ENCODE measurements around the gene CCDC138.

The CCDC138 gene

GRCh38 chr2:108896741-108897140 lies 110.2 kb downstream of the CCDC138 start:
- no peak for DNase-seq (ENCODE audit: low spot score)

GRCh38 chr2:108898315-108899082 lies 111.9 kb downstream of the CCDC138 start:
- DNase-seq (ENCODE audit: low spot score) = no peak

- no peak for DNase-seq (ENCODE audit: low spot score)
Measured at GRCh38 chr2:108904680-108905079, 118.1 kb downstream of the CCDC138 start.

GRCh38 chr2:108905176-108905575 lies 118.6 kb downstream of the CCDC138 start:
- DNase-seq (ENCODE audit: low spot score) = no peak

GRCh38 chr2:108905906-108906305 lies 119.3 kb downstream of the CCDC138 start:
- DNase-seq (ENCODE audit: low spot score) = no peak

- peak; percentile 49 for DNase-seq (ENCODE audit: low spot score)
Measured at GRCh38 chr2:108906403-108907077, 120.0 kb downstream of the CCDC138 start.

- DNase-seq (ENCODE audit: low spot score) = no peak
Measured at GRCh38 chr2:108907822-108908712, 121.5 kb downstream of the CCDC138 start.

- DNase-seq (ENCODE audit: low spot score) = no peak
Measured at GRCh38 chr2:108908713-108909070, 122.1 kb downstream of the CCDC138 start.

- DNase-seq (ENCODE audit: low spot score) = no peak
Measured at GRCh38 chr2:108909275-108909823, 122.8 kb downstream of the CCDC138 start.

- no peak for DNase-seq (ENCODE audit: low spot score)
Measured at GRCh38 chr2:108910011-108910431, 123.5 kb downstream of the CCDC138 start.

- no peak for DNase-seq (ENCODE audit: low spot score)
Measured at GRCh38 chr2:108910541-108911396, 124.2 kb downstream of the CCDC138 start.

GRCh38 chr2:108911401-108911800 lies 124.8 kb downstream of the CCDC138 start:
- DNase-seq (ENCODE audit: low spot score) = no peak

GRCh38 chr2:108911807-108912628 lies 125.4 kb downstream of the CCDC138 start:
- DNase-seq (ENCODE audit: low spot score) = no peak

- no peak for DNase-seq (ENCODE audit: low spot score)
Measured at GRCh38 chr2:108912629-108912902, 126.0 kb downstream of the CCDC138 start.

- no peak for DNase-seq (ENCODE audit: low spot score)
Measured at GRCh38 chr2:108916122-108916795, 129.7 kb downstream of the CCDC138 start.

GRCh38 chr2:108916796-108917421 lies 130.3 kb downstream of the CCDC138 start:
- DNase-seq (ENCODE audit: low spot score) = no peak

GRCh38 chr2:108917526-108917925 lies 131.0 kb downstream of the CCDC138 start:
- no peak for DNase-seq (ENCODE audit: low spot score)

- DNase-seq (ENCODE audit: low spot score) = peak; percentile 48
Measured at GRCh38 chr2:108918156-108918874, 131.7 kb downstream of the CCDC138 start.

GRCh38 chr2:108918941-108919341 lies 132.4 kb downstream of the CCDC138 start:
- DNase-seq (ENCODE audit: low spot score) = peak; percentile 46
